Type B pancreatic cell (in vitro differentiated cells): ENCODE data around the gene GRK5. TPM values are rescaled to one million over a fixed set of nuclear protein-coding genes. Genes with fewer than 3 reads are reported as not detected.
"Not testable (repeated sequence)": the region's sequence is repeated elsewhere in the genome, so short reads cannot be mapped to it uniquely, and the experiment has no call there.

Source experiments
- DNase-seq: peaks from one replicate; pipeline ENCODE4 v3.0.0; 2021; ENCODE audit warnings: mixed read lengths; ENCODE audit not compliant: unreplicated experiment; ENCODE audit errors: extremely low spot score
- H3K27ac Mint-ChIP-seq: 2 replicates; pipeline ENCODE4 v1.8.0; 2021; ENCODE audit warnings: mild to moderate bottlenecking, mixed read lengths
- H3K27me3 Mint-ChIP-seq: 2 replicates; pipeline ENCODE4 v1.8.0; 2021; ENCODE audit warnings: mixed read lengths
- H3K36me3 Mint-ChIP-seq: 2 replicates; pipeline ENCODE4 v1.8.0; 2021; ENCODE audit warnings: mixed read lengths
- H3K4me1 Mint-ChIP-seq: one replicate; pipeline ENCODE4 v1.8.0; 2021; ENCODE audit warnings: mixed read lengths; ENCODE audit not compliant: unreplicated experiment
- H3K4me3 Mint-ChIP-seq: 2 replicates; pipeline ENCODE4 v1.8.0; 2021; ENCODE audit warnings: mild to moderate bottlenecking, mixed read lengths
- H3K9me3 Mint-ChIP-seq: 2 replicates; pipeline ENCODE4 v1.8.0; 2021; ENCODE audit warnings: mixed read lengths
- CTCF ChIP-seq: fragments of 200-600 bp; sonication (generic); conservative IDR thresholded peaks from 2 replicates; pipeline ENCODE4 v1.5.0; 2021; ENCODE audit warnings: antibody characterized with exemption, mild to moderate bottlenecking
- total RNA-seq: library from RNA; stranded (reverse); gene quantifications from 2 replicates; pipeline ENCODE4 v1.2.1, GENCODE V29; 2021; ENCODE audit warnings: low replicate concordance

The GRK5 gene
- total RNA-seq, 1 donor from 2014 or later = 24.8 TPM

DNA sequence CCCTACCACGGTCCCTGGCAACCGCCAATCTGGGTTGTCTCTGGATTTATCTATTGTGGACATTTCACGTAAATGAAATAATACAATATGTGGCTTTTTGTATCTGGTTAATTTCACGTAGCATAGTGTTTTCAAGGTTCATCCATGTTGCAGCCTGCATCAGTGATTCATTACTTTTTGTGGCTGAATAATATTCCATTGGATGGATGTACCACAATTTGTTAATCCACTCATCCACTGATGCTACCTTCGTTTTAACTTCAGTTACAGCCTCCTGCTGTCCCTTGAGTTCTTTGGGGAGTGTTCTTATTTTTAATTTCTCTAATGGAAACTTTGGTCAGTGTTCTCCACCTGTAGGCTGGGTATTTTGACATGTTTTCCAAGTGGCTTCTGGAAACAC is 49.5 kb downstream of the GRK5 start:
- Mint-ChIP-seq H3K4me3 (no peak overlapping the region), H3K9me3 (no peaks in the 10 kb centered on the region), H3K36me3 (peaks cover 5% of the 10 kb centered on the region), H3K4me1 (peaks cover 40% of the 10 kb centered on the region), H3K27me3 (no peaks in the 10 kb centered on the region), H3K27ac (no peak overlapping the region)
- TF ChIP-seq CTCF = no peak
- DNase-seq = no peak

DNA sequence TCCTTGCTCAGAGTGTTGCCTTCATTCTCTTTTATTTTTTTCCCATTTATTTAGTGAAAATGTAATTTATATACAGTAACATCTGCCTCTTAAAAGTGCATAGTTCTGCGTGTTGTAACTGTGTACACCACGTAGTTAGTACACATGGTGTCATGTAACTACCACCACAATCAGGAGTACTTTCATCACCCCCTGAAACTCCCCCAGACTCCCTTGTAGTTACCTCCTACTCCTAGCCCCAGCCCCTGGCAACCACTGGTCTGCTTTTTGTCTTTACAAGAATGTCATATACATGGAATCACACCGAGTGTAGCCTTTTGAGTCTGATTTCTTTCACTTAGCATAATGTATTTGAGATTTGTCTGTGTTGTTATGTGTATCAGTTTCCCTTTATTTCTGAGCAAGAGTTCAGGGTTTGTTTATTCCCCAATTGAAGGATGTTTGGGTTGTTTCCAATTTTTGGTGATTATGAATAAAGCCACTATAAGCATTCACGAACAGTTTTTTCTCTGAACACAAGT is 50.6 kb downstream of the GRK5 start:
- DNase-seq = no peak
- Mint-ChIP-seq H3K27me3 (no peaks in the 10 kb centered on the region), H3K4me1 (peaks cover 31% of the 10 kb centered on the region), H3K27ac (peak overlapping the region; percentile 65), H3K9me3 (no peaks in the 10 kb centered on the region), H3K36me3 (peaks cover 5% of the 10 kb centered on the region), H3K4me3 (no peak overlapping the region)
- TF ChIP-seq CTCF = no peak

GRCh38 chr10:119259345-119259744 is 52.0 kb downstream of the GRK5 start:
- Mint-ChIP-seq H3K27me3 (no peaks in the 10 kb centered on the region), H3K27ac (no peak overlapping the region), H3K4me1 (peaks cover 17% of the 10 kb centered on the region), H3K4me3 (no peak overlapping the region), H3K36me3 (peaks cover 5% of the 10 kb centered on the region), H3K9me3 (no peaks in the 10 kb centered on the region)
- DNase-seq = no peak
- no peak for TF ChIP-seq CTCF

DNA sequence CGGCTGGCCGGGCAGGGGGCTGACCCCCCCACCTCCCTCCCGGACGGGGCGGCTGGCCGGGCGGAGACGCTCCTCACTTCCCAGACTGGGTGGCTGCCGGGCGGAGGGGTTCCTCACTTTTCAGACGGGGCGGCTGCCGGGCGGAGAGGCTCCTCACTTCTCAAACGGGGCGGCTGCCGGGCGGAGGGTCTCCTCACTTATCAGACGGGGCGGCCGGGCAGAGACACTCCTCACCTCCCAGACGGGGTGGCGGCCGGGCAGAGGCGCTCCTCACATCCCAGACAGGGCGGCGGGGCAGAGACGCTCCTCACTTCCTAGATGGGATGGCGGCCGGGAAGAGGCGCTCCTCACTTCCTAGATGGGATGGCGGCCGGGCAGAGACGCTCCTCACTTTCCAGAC is 53.6 kb downstream of the GRK5 start:
- not testable (repeated sequence) for DNase-seq, H3K27me3 Mint-ChIP-seq, H3K9me3 Mint-ChIP-seq, H3K27ac Mint-ChIP-seq, H3K36me3 Mint-ChIP-seq, H3K4me3 Mint-ChIP-seq
- peaks cover 15% of the 10 kb centered on the region for H3K4me1 Mint-ChIP-seq

DNA sequence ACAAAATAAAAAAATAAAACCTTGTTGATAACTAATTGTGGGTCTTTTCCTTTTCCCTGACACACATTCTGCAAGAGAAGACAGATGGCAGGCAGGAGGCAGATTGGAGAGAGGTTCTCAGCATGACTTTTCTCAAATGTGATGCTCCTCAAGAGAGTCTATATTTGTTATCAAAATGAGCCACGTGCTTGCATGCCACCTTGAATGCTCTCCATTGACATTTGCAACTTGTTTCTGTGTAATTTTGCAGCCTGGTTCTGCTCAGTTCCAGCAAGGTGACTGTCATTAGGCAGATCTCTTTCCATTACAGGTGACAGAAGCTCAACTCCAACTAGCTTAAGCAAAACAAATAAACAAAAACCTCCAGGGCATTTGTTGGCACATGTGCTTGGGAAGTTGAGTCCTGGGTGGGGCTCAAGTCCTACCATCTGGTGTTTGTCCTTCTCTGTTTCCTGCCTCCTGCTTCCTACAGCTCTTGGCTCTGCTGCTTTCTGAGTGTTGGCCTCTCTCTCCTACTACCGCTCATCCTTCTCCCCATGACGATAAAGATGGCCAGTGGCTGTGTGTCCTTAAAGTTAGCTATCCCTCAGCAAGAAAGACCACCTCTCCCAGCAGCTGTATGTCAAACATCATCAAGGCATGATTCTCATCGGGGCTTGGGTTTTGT is 56.7 kb downstream of the GRK5 start:
- Mint-ChIP-seq H3K4me3 (no peak overlapping the region), H3K36me3 (no peaks in the 10 kb centered on the region), H3K27me3 (no peaks in the 10 kb centered on the region), H3K4me1 (peaks cover 7% of the 10 kb centered on the region), H3K9me3 (no peaks in the 10 kb centered on the region), H3K27ac (peak overlapping the region; percentile 2)
- no peak for TF ChIP-seq CTCF
- DNase-seq = no peak

DNA sequence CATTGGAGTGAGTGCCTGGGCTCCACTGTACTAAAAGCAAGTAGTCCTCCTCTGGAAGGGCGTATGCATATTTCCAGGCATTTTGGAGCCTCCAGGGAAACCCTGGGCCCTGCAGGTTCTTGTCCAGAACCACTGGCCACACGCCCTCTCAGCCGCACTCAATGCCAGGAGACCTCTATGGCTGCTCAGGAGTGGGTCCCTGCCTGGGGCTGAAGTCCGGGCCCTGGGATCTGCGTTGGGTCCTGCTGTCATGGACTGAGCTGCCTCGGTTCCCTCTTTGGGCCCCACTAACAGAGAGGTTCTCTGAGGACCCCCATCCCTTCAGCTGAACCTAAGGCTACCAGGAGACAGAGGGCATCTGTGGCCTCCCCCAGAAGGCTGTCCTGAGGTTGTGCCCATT is 58.3 kb downstream of the GRK5 start:
- H3K27me3 Mint-ChIP-seq = no peaks in the 10 kb centered on the region
- peaks cover 15% of the 10 kb centered on the region for H3K4me1 Mint-ChIP-seq
- no peak for DNase-seq
- no peak overlapping the region for H3K27ac Mint-ChIP-seq
- no peak for TF ChIP-seq CTCF
- no peaks in the 10 kb centered on the region for H3K36me3 Mint-ChIP-seq
- H3K4me3 Mint-ChIP-seq = no peak overlapping the region
- H3K9me3 Mint-ChIP-seq = no peaks in the 10 kb centered on the region
